Measurements from ENCODE around the gene GJC1. TPM values are rescaled to one million over a fixed set of nuclear protein-coding genes. Genes with fewer than 3 reads are reported as not detected.

Gene GJC1
- total RNA-seq, 5 donors from 2014 or later (not counting 1 experiment from before 2014, with no cell fraction given) = 0.09 to 0.93 (median 0.30) TPM; not detected in 2

GRCh38 chr17:44871556-44871955 is 41.5 kb upstream of the GJC1 start:
- Histone ChIP-seq H3K36me3 (ENCODE audit: control insufficient read depth in 2 of 2, extremely low read depth in 1 of 2, insufficient read depth in 1 of 2, low read length in 1 of 2) (peaks cover 12 to 78% of the 10 kb centered on the region in 2 donors), H3K27me3 (replicated peaks in 1 of 2; ENCODE audit: control insufficient read depth in 2 of 2, extremely low read depth in 1 of 2, insufficient read depth in 2 of 2, low read length in 1 of 2) (no peaks in the 10 kb centered on the region), H3K4me3 (ENCODE audit: control insufficient read depth in 1 of 2, extremely low read depth in 1 of 2, low read length in 1 of 2) (no peak overlapping the region), H3K27ac (ENCODE audit: low read length) (no peak overlapping the region), H3K4me1 (ENCODE audit: control insufficient read depth in 1 of 2, extremely low read depth in 1 of 2, insufficient read depth in 2 of 2, low read length in 2 of 2) (no peaks in the 10 kb centered on the region), H3K9me3 (no peaks in the 10 kb centered on the region)
- Mint-ChIP-seq H3K4me1 (no peaks in the 10 kb centered on the region), H3K27ac (no peak overlapping the region), H3K9me3 (no peaks in the 10 kb centered on the region), H3K27me3 (no peaks in the 10 kb centered on the region), H3K4me3 (no peak overlapping the region), H3K36me3 (peaks cover 50% of the 10 kb centered on the region)
- DNase-seq = no peak
- CTCF ChIA-PET = no interaction called here
- no peak for ATAC-seq (replicated peaks in 1 of 4)
- WGBS (ENCODE audit: insufficient coverage) = 98% methylated on average over 7 of the region's 12 CpGs
- POLR2A ChIA-PET = no interaction called here

DNA sequence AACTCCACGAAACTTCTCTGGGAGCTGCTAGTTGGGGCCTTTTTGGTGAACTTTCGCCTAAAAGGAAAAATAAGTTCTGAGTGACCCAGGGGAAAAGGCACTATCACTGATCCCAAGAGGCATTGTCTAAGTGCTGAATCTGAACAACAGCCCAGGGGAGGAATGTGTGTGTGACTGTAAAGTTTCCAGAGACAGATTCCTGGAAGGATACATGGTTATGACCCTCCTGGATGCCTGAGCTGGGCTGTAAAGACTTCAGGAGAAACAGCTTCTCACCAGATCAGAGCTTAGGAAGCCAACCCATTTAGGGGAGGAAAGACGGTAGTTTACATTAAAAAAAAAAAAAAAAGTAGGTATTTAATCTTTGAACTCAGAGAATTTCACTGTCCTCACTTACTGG is 37.8 kb upstream of the GJC1 start:
- ChIA-PET POLR2A (interaction anchor here (0.5 to 0.7 kb wide), 3 partner anchors 26 to 353 kb away, joined by 3 to 7 read pairs (median 4); no protein-coding TSS in a partner anchor), CTCF (interaction anchor here (0.6 to 2.9 kb wide), 3 partner anchors 65 to 209 kb away, joined by 3 to 10 read pairs (median 4); no protein-coding TSS in a partner anchor)
- no peaks in the 10 kb centered on the region for H3K27me3 ChIP-seq (replicated peaks in 1 of 2; ENCODE audit: control insufficient read depth in 2 of 2, extremely low read depth in 1 of 2, insufficient read depth in 2 of 2, low read length in 1 of 2)
- Mint-ChIP-seq H3K9me3 (no peaks in the 10 kb centered on the region), H3K27ac (no peak overlapping the region), H3K4me3 (no peak overlapping the region), H3K4me1 (no peaks in the 10 kb centered on the region), H3K27me3 (no peaks in the 10 kb centered on the region), H3K36me3 (peaks cover 53% of the 10 kb centered on the region)
- H3K9me3 ChIP-seq = no peaks in the 10 kb centered on the region
- DNase-seq (no peak), ATAC-seq (replicated peaks in 1 of 4) (no peak)
- peaks cover 17 to 70% of the 10 kb centered on the region in 2 donors for H3K36me3 ChIP-seq (ENCODE audit: control insufficient read depth in 2 of 2, extremely low read depth in 1 of 2, insufficient read depth in 1 of 2, low read length in 1 of 2)
- no peaks in the 10 kb centered on the region for H3K4me1 ChIP-seq (ENCODE audit: control insufficient read depth in 1 of 2, extremely low read depth in 1 of 2, insufficient read depth in 2 of 2, low read length in 2 of 2)
- H3K27ac ChIP-seq (ENCODE audit: low read length) = no peak overlapping the region
- H3K4me3 ChIP-seq (ENCODE audit: control insufficient read depth in 1 of 2, extremely low read depth in 1 of 2, low read length in 1 of 2) = no peak overlapping the region
- 100% methylated on average over 1 of the region's 3 CpGs for WGBS (ENCODE audit: insufficient coverage)

- ATAC-seq (replicated peaks in 1 of 4) = no peak
- no peaks in the 10 kb centered on the region for H3K27me3 ChIP-seq (replicated peaks in 1 of 2; ENCODE audit: control insufficient read depth in 2 of 2, extremely low read depth in 1 of 2, insufficient read depth in 2 of 2, low read length in 1 of 2)
- peaks cover 19 to 68% of the 10 kb centered on the region in 2 donors for H3K36me3 ChIP-seq (ENCODE audit: control insufficient read depth in 2 of 2, extremely low read depth in 1 of 2, insufficient read depth in 1 of 2, low read length in 1 of 2)
- H3K4me1 ChIP-seq (ENCODE audit: control insufficient read depth in 1 of 2, extremely low read depth in 1 of 2, insufficient read depth in 2 of 2, low read length in 2 of 2) = no peaks in the 10 kb centered on the region
- peaks cover 49% of the 10 kb centered on the region for H3K36me3 Mint-ChIP-seq
- H3K4me3 ChIP-seq (ENCODE audit: control insufficient read depth in 1 of 2, extremely low read depth in 1 of 2, low read length in 1 of 2) = no peak overlapping the region
- no peak overlapping the region for H3K27ac Mint-ChIP-seq
- no peaks in the 10 kb centered on the region for H3K27me3 Mint-ChIP-seq
- H3K4me3 Mint-ChIP-seq = no peak overlapping the region
- no peak for DNase-seq
- 98% methylated on average over 5 of the region's 6 CpGs for WGBS (ENCODE audit: insufficient coverage)
- ChIA-PET POLR2A (no interaction called here), CTCF (interaction anchor here (0.8 to 2.9 kb wide), 2 partner anchors 88 to 91 kb away, joined by 4 to 10 read pairs; no protein-coding TSS in a partner anchor)
- no peaks in the 10 kb centered on the region for H3K4me1 Mint-ChIP-seq
- H3K9me3 Mint-ChIP-seq = no peaks in the 10 kb centered on the region
- H3K27ac ChIP-seq (ENCODE audit: low read length) = no peak overlapping the region
- H3K9me3 ChIP-seq = no peaks in the 10 kb centered on the region
Measured at GRCh38 chr17:44865931-44866330, 35.8 kb upstream of the GJC1 start.

DNA sequence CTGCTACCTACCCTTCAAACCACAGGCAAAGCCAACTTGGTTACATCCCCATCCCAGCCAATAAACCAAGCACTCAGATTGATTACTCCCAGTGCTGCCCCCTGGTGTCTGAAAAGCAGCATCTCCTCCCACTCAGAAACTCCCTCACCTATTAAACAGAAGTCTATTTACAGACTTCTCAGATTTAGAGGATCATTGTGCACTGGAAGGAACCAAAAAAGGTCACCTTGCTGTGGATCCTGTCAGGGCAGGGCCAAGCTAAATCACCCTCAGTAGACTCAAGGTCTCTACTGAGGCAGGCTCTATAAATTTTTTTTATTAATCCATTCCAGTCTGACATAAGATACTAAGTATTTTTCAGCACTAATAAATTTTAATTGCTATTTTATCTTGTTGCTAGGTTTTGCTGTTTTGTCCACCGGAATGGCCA is 35.2 kb upstream of the GJC1 start:
- Mint-ChIP-seq H3K36me3 (peaks cover 49% of the 10 kb centered on the region), H3K4me1 (no peaks in the 10 kb centered on the region), H3K27me3 (no peaks in the 10 kb centered on the region), H3K27ac (no peak overlapping the region), H3K9me3 (no peaks in the 10 kb centered on the region), H3K4me3 (no peak overlapping the region)
- H3K4me1 ChIP-seq (ENCODE audit: control insufficient read depth in 1 of 2, extremely low read depth in 1 of 2, insufficient read depth in 2 of 2, low read length in 2 of 2) = no peaks in the 10 kb centered on the region
- no peaks in the 10 kb centered on the region for H3K27me3 ChIP-seq (replicated peaks in 1 of 2; ENCODE audit: control insufficient read depth in 2 of 2, extremely low read depth in 1 of 2, insufficient read depth in 2 of 2, low read length in 1 of 2)
- no peaks in the 10 kb centered on the region for H3K9me3 ChIP-seq
- DNase-seq = peak; percentile 29 to 87 (median 60)
- peak; percentile 69 to 82 (median 72) for ATAC-seq (replicated peaks in 1 of 4)
- POLR2A ChIA-PET = no interaction called here
- CTCF ChIA-PET = interaction anchor here (0.6 to 1.2 kb wide), 5 partner anchors 36 to 159 kb away, joined by 3 to 9 read pairs (median 4); no protein-coding TSS in a partner anchor
- H3K36me3 ChIP-seq (ENCODE audit: control insufficient read depth in 2 of 2, extremely low read depth in 1 of 2, insufficient read depth in 1 of 2, low read length in 1 of 2) = peaks cover 21 to 71% of the 10 kb centered on the region in 2 donors
- H3K27ac ChIP-seq (ENCODE audit: low read length) = no peak overlapping the region
- WGBS (ENCODE audit: insufficient coverage) = no CpG with 5 or more reads among the region's 1 CpG
- H3K4me3 ChIP-seq (ENCODE audit: control insufficient read depth in 1 of 2, extremely low read depth in 1 of 2, low read length in 1 of 2) = no peak overlapping the region

DNA sequence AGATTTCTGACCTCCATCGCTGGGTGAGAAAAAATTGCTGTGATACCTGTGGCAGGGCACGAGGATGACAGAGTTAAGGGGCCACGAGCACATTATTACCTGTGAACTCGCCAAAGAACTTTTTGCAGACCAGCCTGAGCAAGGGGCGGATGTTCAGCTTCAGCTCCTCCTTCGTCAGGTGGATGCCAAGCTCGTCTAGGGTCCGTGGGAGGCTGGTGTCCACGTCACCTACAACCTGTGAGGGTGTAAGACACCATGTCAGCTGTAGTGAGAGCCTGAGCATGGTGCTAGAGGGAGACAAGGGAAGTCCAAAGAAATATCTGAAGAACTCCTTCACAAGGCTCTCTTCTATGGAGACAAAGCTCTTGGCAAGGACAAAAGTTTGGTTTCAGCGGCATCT is 34.7 kb upstream of the GJC1 start:
- ChIA-PET POLR2A (no interaction called here), CTCF (interaction anchor here (0.6 to 1.2 kb wide), 6 partner anchors 37 to 160 kb away, joined by 3 to 9 read pairs (median 4); no protein-coding TSS in a partner anchor)
- H3K4me3 Mint-ChIP-seq = no peak overlapping the region
- Histone ChIP-seq H3K9me3 (no peaks in the 10 kb centered on the region), H3K36me3 (ENCODE audit: control insufficient read depth in 2 of 2, extremely low read depth in 1 of 2, insufficient read depth in 1 of 2, low read length in 1 of 2) (peaks cover 25 to 71% of the 10 kb centered on the region in 2 donors), H3K27ac (ENCODE audit: low read length) (no peak overlapping the region), H3K4me3 (ENCODE audit: control insufficient read depth in 1 of 2, extremely low read depth in 1 of 2, low read length in 1 of 2) (no peak overlapping the region), H3K4me1 (ENCODE audit: control insufficient read depth in 1 of 2, extremely low read depth in 1 of 2, insufficient read depth in 2 of 2, low read length in 2 of 2) (no peaks in the 10 kb centered on the region), H3K27me3 (replicated peaks in 1 of 2; ENCODE audit: control insufficient read depth in 2 of 2, extremely low read depth in 1 of 2, insufficient read depth in 2 of 2, low read length in 1 of 2) (no peaks in the 10 kb centered on the region)
- 73% methylated on average over 8 of the region's 10 CpGs for whole genome bisulfite sequencing (ENCODE audit: insufficient coverage)
- H3K36me3 Mint-ChIP-seq = peaks cover 47% of the 10 kb centered on the region
- peak in 2 of 4 experiments; percentile 20 to 43 for ATAC-seq (replicated peaks in 1 of 4)
- H3K27ac Mint-ChIP-seq = no peak overlapping the region
- H3K27me3 Mint-ChIP-seq = no peaks in the 10 kb centered on the region
- no peak for DNase-seq
- no peaks in the 10 kb centered on the region for H3K4me1 Mint-ChIP-seq
- H3K9me3 Mint-ChIP-seq = no peaks in the 10 kb centered on the region

GRCh38 chr17:44863061-44863918 is 33.2 kb upstream of the GJC1 start:
- Mint-ChIP-seq H3K4me3 (no peak overlapping the region), H3K36me3 (peaks cover 44% of the 10 kb centered on the region), H3K4me1 (no peaks in the 10 kb centered on the region), H3K9me3 (no peaks in the 10 kb centered on the region), H3K27ac (no peak overlapping the region), H3K27me3 (no peaks in the 10 kb centered on the region)
- H3K27ac ChIP-seq (ENCODE audit: low read length) = no peak overlapping the region
- ChIA-PET POLR2A (no interaction called here), CTCF (interaction anchor here (0.6 to 1.1 kb wide), 3 partner anchors 13 to 183 kb away, joined by 3 read pairs; no protein-coding TSS in a partner anchor)
- H3K36me3 ChIP-seq (ENCODE audit: control insufficient read depth in 2 of 2, extremely low read depth in 1 of 2, insufficient read depth in 1 of 2, low read length in 1 of 2) = peaks cover 17 to 72% of the 10 kb centered on the region in 2 donors
- 93% methylated on average over 2 of the region's 12 CpGs for WGBS (ENCODE audit: insufficient coverage)
- no peaks in the 10 kb centered on the region for H3K4me1 ChIP-seq (ENCODE audit: control insufficient read depth in 1 of 2, extremely low read depth in 1 of 2, insufficient read depth in 2 of 2, low read length in 2 of 2)
- H3K9me3 ChIP-seq = no peaks in the 10 kb centered on the region
- ATAC-seq (replicated peaks in 1 of 4) = no peak
- no peak for DNase-seq
- no peak overlapping the region for H3K4me3 ChIP-seq (ENCODE audit: control insufficient read depth in 1 of 2, extremely low read depth in 1 of 2, low read length in 1 of 2)
- no peaks in the 10 kb centered on the region for H3K27me3 ChIP-seq (replicated peaks in 1 of 2; ENCODE audit: control insufficient read depth in 2 of 2, extremely low read depth in 1 of 2, insufficient read depth in 2 of 2, low read length in 1 of 2)

All from T-cell (primary cell).